Astrocyte (in vitro differentiated cells and primary cell): ENCODE measurements around the gene TRANK1. TPM values are rescaled to one million over a fixed set of nuclear protein-coding genes. Genes with fewer than 3 reads are reported as not detected.

Experiments
- DNase-seq: peaks from one replicate; pipeline ENCODE4 v3.0.0-alpha.2; 2010; ENCODE audit warnings: low read depth
- FAIRE-seq: peaks from 2 replicates; lab custom pipeline; 2011; peaks lifted over from hg19 to GRCh38; lab: Jason Lieb, UNC
- H2AFZ ChIP-seq: 2 replicates; pipeline ENCODE4 v1.6.0; 2012; ENCODE audit warnings: low read depth, low read length, inconsistent platforms
- H3K27ac ChIP-seq: 2 replicates; pipeline ENCODE4 v1.5.1; 2011; ENCODE audit warnings: low read depth, low read length, inconsistent platforms
- H3K27me3 ChIP-seq: 2 replicates; pipeline ENCODE4 v1.6.0; 2011; ENCODE audit warnings: low read length, inconsistent platforms; ENCODE audit not compliant: insufficient read depth
- H3K36me3 ChIP-seq: 2 replicates; pipeline ENCODE4 v1.5.1; 2011; ENCODE audit warnings: low read length, inconsistent platforms; ENCODE audit not compliant: insufficient read depth
- H3K4me1 ChIP-seq: 2 replicates; pipeline ENCODE4 v1.5.1; 2011; ENCODE audit warnings: low read length, inconsistent platforms; ENCODE audit not compliant: insufficient read depth
- H3K4me2 ChIP-seq: 2 replicates; pipeline ENCODE4 v1.6.0; 2012; ENCODE audit warnings: low read length, inconsistent platforms
- H3K4me3 ChIP-seq: 2 replicates; pipeline ENCODE4 v1.5.1; 2011; ENCODE audit warnings: low read depth, mild to moderate bottlenecking, low read length, inconsistent platforms; ENCODE audit not compliant: insufficient read depth
- H3K79me2 ChIP-seq: 2 replicates; pipeline ENCODE4 v1.6.0; 2012; ENCODE audit warnings: mild to moderate bottlenecking, low read length, inconsistent platforms; ENCODE audit not compliant: insufficient read depth
- H3K9ac ChIP-seq: 2 replicates; pipeline ENCODE4 v1.6.0; 2012; ENCODE audit warnings: mild to moderate bottlenecking, low read length, inconsistent platforms
- H3K9me3 ChIP-seq: 2 replicates; pipeline ENCODE4 v1.5.1; 2012; ENCODE audit warnings: low read depth, mild to moderate bottlenecking, low read length, inconsistent platforms; ENCODE audit not compliant: insufficient read depth
- H4K20me1 ChIP-seq: 2 replicates; pipeline ENCODE4 v1.6.0; 2012; ENCODE audit warnings: low read length, inconsistent platforms; ENCODE audit not compliant: insufficient read depth
- H3K27ac Mint-ChIP-seq: one replicate; pipeline ENCODE4 v1.8.0; 2021; ENCODE audit warnings: mild to moderate bottlenecking, mixed read lengths; ENCODE audit not compliant: unreplicated experiment
- H3K27me3 Mint-ChIP-seq: one replicate; pipeline ENCODE4 v1.8.0; 2021; ENCODE audit warnings: low read depth, mixed read lengths; ENCODE audit not compliant: unreplicated experiment
- H3K36me3 Mint-ChIP-seq: one replicate; pipeline ENCODE4 v1.8.0; 2021; ENCODE audit warnings: low read depth, mixed read lengths; ENCODE audit not compliant: unreplicated experiment
- H3K4me1 Mint-ChIP-seq: one replicate; pipeline ENCODE4 v1.8.0; 2021; ENCODE audit warnings: low read depth, mixed read lengths; ENCODE audit not compliant: unreplicated experiment
- H3K4me3 Mint-ChIP-seq: one replicate; pipeline ENCODE4 v1.8.0; 2021; ENCODE audit warnings: mild to moderate bottlenecking, moderate library complexity, mixed read lengths; ENCODE audit not compliant: unreplicated experiment
- H3K9me3 Mint-ChIP-seq: one replicate; pipeline ENCODE4 v1.8.0; 2021; ENCODE audit warnings: mild to moderate bottlenecking, mixed read lengths; ENCODE audit not compliant: unreplicated experiment
- EZH2 ChIP-seq: IDR thresholded peaks from 2 replicates; pipeline ENCODE4 v1.6.1; 2012; ENCODE audit warnings: mild to moderate bottlenecking, low read length, inconsistent platforms; ENCODE audit not compliant: insufficient read depth
- total RNA-seq: library from RNA; stranded (reverse); gene quantifications from 2 replicates; pipeline ENCODE4 v1.2.1, GENCODE V29; 2021
- TF ChIP-seq, protein P1 (sequence below): IDR thresholded peaks from 2 replicates; pipeline ENCODE4 v1.5.1; 2011; ENCODE audit warnings: low read depth, mild to moderate bottlenecking, inconsistent platforms, low read length, moderate library complexity; ENCODE audit not compliant: insufficient read depth

Gene TRANK1
- total RNA-seq, 1 donor from 2014 or later: 5.6 TPM

DNA sequence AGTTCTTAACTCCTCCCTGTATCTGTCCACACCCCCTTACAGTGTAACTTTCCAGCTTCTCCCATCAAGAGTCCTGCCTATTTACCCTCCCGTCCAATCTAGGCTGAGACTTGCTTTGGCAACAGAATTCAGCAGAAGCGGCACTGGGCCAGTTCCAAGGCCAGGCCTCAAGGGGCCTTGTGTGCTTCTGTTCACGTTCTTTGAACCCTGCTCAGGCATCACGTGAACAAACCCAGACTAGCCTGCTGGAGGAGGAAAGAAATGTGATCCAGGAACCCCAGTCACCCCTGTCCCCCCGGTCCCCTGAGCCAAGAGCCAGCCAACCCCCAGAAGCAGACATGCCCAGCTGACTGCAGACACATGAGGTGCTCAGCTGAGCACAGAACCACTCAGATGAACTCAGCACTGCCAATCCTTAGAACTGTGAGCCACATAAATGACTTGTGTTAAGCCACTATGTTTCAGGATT is 104.4 kb downstream of the TRANK1 start:
- TF ChIP-seq, protein P1, sequence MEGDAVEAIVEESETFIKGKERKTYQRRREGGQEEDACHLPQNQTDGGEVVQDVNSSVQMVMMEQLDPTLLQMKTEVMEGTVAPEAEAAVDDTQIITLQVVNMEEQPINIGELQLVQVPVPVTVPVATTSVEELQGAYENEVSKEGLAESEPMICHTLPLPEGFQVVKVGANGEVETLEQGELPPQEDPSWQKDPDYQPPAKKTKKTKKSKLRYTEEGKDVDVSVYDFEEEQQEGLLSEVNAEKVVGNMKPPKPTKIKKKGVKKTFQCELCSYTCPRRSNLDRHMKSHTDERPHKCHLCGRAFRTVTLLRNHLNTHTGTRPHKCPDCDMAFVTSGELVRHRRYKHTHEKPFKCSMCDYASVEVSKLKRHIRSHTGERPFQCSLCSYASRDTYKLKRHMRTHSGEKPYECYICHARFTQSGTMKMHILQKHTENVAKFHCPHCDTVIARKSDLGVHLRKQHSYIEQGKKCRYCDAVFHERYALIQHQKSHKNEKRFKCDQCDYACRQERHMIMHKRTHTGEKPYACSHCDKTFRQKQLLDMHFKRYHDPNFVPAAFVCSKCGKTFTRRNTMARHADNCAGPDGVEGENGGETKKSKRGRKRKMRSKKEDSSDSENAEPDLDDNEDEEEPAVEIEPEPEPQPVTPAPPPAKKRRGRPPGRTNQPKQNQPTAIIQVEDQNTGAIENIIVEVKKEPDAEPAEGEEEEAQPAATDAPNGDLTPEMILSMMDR: no peak
- no peak for TF ChIP-seq EZH2
- Histone ChIP-seq H3K9me3 (no peaks in the 10 kb centered on the region), H3K9ac (no peak overlapping the region), H3K4me3 (no peak overlapping the region), H4K20me1 (no peaks in the 10 kb centered on the region), H2AFZ (no peak overlapping the region), H3K4me1 (no peaks in the 10 kb centered on the region), H3K27me3 (no peaks in the 10 kb centered on the region), H3K27ac (no peak overlapping the region), H3K4me2 (no peak overlapping the region), H3K79me2 (no peaks in the 10 kb centered on the region), H3K36me3 (no peaks in the 10 kb centered on the region)
- Mint-ChIP-seq H3K27ac (no peak overlapping the region), H3K4me1 (peaks cover 7% of the 10 kb centered on the region), H3K4me3 (no peak overlapping the region), H3K27me3 (peaks cover 8% of the 10 kb centered on the region), H3K9me3 (peaks cover 14% of the 10 kb centered on the region), H3K36me3 (peaks cover 23% of the 10 kb centered on the region)
- FAIRE-seq (no peak), DNase-seq (no peak)

DNA sequence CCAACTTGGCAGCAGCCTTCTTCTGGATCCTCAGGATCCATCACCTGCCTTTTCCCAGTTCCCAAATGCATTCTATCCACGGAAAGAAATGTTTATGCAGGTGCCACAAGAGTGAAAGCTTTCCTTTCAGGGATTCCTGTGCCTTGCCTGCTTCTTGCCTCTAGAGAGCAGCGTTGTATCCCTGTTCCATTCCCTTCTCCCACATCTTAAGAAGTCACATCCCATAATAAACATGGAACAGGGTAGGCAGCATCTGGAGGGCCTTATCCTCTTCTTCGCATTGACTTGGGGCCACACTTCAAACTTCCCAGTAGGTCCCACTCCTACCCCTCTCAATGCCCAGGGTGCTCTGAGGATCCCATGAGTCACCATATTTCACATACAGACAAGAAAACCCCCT is 107.8 kb downstream of the TRANK1 start:
- no peak overlapping the region for H3K4me2 ChIP-seq
- no peaks in the 10 kb centered on the region for H3K9me3 ChIP-seq
- no peak overlapping the region for H3K27ac ChIP-seq
- Mint-ChIP-seq H3K36me3 (peaks cover 21% of the 10 kb centered on the region), H3K27ac (no peak overlapping the region), H3K4me1 (peaks cover 12% of the 10 kb centered on the region), H3K4me3 (no peak overlapping the region), H3K9me3 (peaks cover 13% of the 10 kb centered on the region), H3K27me3 (peaks cover 8% of the 10 kb centered on the region)
- no peak overlapping the region for H3K4me3 ChIP-seq
- DNase-seq (no peak), FAIRE-seq (no peak)
- no peaks in the 10 kb centered on the region for H4K20me1 ChIP-seq
- H3K79me2 ChIP-seq: no peaks in the 10 kb centered on the region
- no peak overlapping the region for H2AFZ ChIP-seq
- H3K27me3 ChIP-seq: no peaks in the 10 kb centered on the region
- H3K36me3 ChIP-seq: no peaks in the 10 kb centered on the region
- no peaks in the 10 kb centered on the region for H3K4me1 ChIP-seq
- H3K9ac ChIP-seq: no peak overlapping the region
- no peak for TF ChIP-seq EZH2
- TF ChIP-seq, protein P1: no peak

DNA sequence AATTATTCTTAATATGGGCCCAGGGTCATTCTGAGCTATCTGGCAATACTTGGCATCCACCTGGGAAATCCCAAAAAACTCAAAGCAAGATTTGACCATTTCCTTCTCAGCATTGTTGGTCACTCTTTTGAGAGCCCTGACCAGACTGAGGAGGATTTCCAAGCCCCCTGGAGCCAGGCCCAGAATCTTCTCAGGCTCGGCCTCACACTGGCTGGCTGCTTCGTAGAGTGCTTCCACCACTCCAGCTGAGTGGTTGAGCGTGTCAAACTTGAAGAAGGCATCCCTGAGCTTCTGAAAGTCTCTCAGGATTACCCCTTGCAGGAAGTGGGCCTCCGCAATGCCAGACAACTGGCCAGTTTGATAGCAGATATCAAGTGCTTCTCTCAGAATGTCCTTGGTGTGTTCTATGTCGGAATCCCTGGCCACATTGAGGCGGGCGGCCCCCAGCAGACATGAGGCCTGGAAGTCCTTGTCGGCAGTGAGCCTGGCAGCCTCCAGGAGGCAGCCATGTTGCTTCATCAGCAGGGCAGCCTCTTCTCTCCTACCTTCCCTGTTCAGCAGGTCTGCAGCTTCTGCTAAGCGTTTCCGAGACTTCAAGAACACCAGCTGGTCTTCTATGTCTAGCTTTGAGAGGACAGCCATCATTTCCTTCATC is 111.6 kb downstream of the TRANK1 start:
- H3K36me3 Mint-ChIP-seq: peaks cover 6% of the 10 kb centered on the region
- FAIRE-seq: no peak
- Histone ChIP-seq H3K27ac (no peak overlapping the region), H4K20me1 (no peaks in the 10 kb centered on the region), H3K9me3 (no peaks in the 10 kb centered on the region), H3K4me2 (no peak overlapping the region), H3K36me3 (no peaks in the 10 kb centered on the region), H3K4me1 (no peaks in the 10 kb centered on the region), H3K9ac (no peak overlapping the region), H3K27me3 (no peaks in the 10 kb centered on the region), H3K79me2 (no peaks in the 10 kb centered on the region), H2AFZ (no peak overlapping the region), H3K4me3 (no peak overlapping the region)
- H3K4me1 Mint-ChIP-seq: peaks cover 16% of the 10 kb centered on the region
- H3K27ac Mint-ChIP-seq: no peak overlapping the region
- TF ChIP-seq, protein P1: no peak
- TF ChIP-seq EZH2: no peak
- DNase-seq: no peak
- no peaks in the 10 kb centered on the region for H3K27me3 Mint-ChIP-seq
- no peak overlapping the region for H3K4me3 Mint-ChIP-seq
- peaks cover 7% of the 10 kb centered on the region for H3K9me3 Mint-ChIP-seq
